ENCODE data around the gene DYDC2.

The DYDC2 gene

GRCh38 chr10:80372675-80373074, 16.1 kb downstream of the DYDC2 start:
- DNase-seq: no peak

DNA sequence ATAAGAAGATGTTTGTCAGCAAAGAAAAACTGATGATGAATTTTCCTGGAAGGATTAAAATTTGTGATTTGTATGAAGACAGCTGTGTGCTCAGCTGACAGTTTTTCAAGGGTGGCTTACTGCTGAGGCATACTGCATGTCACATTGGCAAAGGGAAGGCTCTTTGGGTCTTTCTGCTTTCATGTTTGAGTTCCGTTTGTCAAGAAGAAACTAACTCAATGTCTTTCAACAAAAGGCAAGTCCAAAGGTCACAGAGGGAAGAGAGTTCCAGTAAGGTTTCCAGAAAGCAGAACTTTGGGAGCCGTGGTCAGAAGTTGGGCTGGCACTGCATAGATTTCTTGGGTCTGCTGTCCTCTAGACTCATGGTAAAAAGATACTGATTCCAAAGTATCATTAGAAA, 16.9 kb downstream of the DYDC2 start:
- DNase-seq: no peak

DNA sequence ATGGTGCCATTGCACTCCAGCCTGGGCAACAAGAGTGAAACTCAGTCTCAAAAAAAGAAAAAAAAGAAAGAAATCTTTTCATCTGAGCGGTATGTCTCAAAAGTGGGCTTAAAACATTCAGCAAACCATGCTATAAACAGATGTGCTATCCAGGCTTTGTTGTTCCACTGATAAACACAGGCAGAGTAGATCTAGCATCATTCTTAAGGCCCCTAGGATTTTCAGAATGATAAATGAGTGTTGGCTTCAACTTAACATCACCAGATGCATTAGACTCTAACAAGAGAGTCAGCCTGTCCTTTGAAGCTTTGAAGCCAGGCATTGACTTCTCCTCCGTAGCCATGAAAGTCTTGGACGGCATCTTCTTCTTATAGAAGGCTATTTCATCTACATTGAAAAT, 23.1 kb downstream of the DYDC2 start:
- DNase-seq: no peak

GRCh38 chr10:80380185-80380584, 23.6 kb downstream of the DYDC2 start:
- no peak for DNase-seq

- no peak for DNase-seq
Observed at GRCh38 chr10:80382989-80383388, 26.4 kb downstream of the DYDC2 start.

DNA sequence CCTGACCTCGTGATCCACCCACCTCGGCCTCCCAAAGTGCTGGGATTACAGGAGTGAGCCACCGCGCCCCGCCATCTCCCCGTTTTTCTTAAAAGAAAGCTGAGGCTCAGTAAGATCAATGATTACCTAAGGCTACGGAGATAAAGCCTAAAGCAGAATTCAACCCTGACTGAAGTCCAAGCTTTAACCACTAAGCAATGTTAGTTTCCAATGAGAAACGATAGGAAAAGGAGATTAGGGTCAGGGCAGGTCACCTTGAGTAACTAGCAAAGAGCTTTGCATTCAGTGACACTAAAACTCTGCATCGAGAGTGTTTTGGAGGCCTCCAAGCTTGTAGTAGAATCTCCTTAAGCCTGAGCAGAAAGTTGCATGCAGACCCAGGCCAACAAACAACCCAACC, 34.2 kb downstream of the DYDC2 start:
- no peak for DNase-seq

GRCh38 chr10:80392250-80392649, 35.7 kb downstream of the DYDC2 start:
- DNase-seq: no peak

DNA sequence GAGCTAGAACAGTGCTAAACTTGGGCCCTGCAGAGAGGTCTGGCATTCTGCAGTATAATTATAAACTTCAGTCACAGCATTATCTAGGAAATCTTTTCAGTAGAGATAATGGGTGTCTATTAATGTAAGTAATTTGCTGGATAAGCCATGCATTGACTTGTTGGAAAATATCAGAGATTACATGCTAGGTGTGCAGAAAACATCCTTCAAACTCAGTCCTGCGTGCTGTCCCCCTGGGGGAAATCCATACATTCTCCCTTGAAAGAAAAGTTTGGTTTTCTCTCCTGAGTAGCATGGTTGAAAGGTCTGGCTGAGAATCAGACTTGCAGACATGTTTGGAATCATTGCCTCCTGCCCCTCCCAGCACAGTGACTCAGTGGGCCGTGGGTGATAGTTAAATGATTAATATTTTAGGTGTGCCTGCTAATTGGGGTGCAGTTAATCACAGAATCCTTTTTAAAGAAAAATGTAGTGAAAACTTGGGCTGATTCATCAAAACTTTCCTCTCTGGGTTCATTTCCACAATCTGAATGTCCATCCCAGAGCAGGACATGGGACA, 37.9 kb downstream of the DYDC2 start:
- DNase-seq: no peak

- DNase-seq: no peak
Observed at GRCh38 chr10:80397014-80397413, 40.4 kb downstream of the DYDC2 start.

- no peak for DNase-seq
Observed at GRCh38 chr10:80400136-80400804, 43.7 kb downstream of the DYDC2 start.

DNA sequence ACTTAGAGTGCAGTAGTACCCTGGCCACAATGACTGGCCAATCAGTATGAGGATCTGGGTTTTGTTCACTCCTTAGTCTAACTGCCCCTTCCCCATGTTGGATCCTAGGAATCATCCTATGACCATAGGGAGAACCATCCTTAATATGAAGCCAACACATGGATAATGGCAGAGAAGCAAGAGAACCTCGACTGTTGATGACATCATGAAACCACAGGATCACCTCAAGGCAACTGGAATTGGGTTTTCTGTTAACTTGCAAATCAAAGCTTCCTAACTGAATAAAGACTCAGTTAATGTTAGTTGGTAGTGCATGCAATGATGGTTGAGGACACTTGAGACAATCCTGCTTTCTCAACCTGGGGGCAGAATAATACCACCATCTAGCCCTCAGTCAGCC, 48.5 kb downstream of the DYDC2 start:
- no peak for DNase-seq

- DNase-seq: no peak
Observed at GRCh38 chr10:80405626-80406025, 49.0 kb downstream of the DYDC2 start.

GRCh38 chr10:80406204-80406603, 49.6 kb downstream of the DYDC2 start:
- no peak for DNase-seq

GRCh38 chr10:80407812-80408241, 51.2 kb downstream of the DYDC2 start:
- DNase-seq: no peak

DNA sequence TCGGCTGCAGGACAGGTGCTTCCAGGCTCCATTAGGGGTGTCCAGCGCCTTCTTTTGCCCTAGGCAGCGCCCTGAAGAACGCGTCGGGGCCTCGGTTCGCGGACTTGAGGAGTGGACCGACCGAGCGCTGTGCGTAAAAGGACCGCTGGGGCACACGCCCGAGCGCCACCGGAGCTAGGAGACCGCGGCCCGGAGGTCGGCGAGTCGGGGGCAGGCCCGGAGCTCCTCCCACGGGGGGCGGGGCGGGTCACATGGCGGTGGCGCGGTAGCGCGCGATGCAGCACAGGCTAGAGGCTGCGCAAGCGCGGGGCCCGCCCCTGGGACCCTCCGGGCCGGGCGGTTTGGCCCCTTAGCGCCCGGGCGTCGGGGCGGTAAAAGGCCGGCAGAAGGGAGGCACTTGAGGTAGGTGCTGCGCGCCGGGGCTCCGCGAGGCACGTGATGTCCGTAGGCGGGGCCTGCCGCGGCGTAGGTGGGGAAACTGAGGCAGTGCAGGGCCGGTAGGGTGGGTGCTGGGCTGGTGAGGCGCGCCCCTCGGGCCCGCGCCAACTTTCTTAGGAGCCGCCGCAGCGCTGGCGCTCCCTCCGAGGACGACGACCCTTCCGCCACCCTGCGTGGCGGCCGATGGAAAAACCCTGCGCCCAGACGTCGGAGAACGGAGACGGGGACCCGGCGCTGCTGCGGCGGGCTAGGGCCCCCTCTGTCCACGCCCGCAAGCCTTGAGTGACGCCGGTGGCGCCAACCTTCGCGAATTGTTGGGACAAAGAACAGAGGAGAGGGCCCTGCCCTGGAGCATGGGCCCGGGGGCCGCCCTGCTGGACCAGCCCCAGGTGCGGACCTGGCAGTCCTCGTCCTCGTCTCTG, 51.9 kb downstream of the DYDC2 start, which contains the start of gene PRXL2A:
Gene PRXL2A, plus strand, starts transcription at position 310 of the 860 bp plus-strand sequence. CDS start 11,917 bp downstream, outside the sequence.
- DNase-seq: peak; percentile 72

DNA sequence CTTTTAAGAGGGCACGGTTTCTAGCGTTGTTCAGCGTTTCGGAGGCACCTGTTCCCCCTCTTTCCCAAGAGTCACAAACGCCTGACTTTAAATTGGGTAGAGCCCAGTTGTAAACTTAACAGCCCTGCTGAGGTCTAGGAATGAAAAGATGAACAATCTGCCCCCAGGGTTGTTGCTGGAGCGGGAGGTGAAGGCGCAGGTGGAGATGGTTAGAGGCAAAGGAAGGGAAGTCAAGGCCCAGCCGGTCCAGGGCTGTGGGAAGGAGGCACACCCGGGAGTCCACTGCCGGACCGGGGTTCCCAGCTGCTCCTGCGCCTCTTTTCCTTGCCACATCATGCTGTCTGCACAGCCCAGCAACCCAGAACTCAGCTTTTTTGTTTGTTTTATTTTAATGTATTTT, 52.5 kb downstream of the DYDC2 start:
- DNase-seq: no peak

DNA sequence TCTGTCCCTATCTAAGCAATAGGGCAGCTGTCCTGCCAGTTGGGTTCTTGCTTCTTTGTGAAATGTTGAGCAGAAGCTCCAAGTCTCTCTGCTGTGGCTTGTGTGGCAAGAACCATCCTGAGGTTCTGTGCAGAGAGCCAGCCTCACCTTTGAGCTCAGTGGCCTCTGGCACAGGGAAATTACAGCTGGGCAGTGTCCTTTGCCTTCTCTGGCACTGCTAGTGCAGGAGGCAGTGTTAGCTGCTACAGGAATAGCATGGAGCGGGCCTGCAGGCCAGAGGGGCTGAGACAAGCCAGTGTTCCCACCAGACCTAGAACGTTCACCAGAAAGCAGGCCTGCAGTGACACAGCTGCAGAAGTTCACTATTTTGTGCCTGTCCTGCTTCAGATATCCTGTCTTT, 53.5 kb downstream of the DYDC2 start:
- DNase-seq: no peak

DNA sequence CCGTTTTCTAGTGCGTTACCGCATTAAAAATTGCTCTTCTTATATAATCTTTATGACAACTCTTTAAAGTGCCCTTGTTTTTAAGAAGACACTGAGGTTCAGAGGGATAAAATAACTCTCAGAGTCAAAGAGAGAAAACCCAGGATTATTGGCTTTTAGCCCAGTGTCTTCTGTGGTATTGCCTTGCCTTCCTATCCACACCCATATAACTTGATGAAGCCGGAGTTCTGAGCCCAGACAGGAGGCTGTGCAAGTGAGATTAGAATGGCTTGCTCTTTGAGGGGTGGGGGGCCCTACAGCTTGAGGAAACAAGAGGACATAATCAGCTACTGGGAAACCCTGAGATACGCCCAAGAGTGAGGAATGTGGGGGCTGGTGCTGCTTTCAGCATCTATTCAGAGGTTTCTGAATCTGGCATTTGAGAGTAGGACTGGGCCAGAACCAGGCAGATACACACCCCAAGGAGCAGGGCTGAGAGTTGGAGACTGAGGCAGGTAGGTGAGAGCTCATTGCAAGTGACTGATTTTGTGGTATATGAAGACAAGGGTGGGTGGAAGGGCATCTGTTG, 54.1 kb downstream of the DYDC2 start:
- no peak for DNase-seq

DNA sequence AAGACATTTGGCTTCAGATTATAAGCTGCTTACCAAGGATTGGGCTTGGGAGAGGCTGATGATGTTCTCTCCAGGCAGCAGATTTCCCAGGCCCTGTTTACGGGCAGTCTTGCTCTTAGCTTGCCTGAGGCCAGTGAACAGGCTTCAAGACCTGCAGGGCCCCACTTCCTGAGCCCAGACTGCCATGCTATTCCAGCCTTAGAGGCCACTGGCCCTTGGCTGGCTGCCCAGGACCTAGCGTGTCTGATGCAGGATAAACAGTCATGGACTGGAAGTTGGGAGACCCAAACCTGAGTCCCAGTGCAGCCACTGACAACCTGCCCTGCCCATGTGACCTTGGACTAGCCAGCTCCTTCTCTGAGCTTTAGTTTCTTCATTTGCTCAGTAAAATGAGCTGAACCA, 54.7 kb downstream of the DYDC2 start:
- DNase-seq: no peak

GRCh38 chr10:80411681-80412220, 55.2 kb downstream of the DYDC2 start:
- DNase-seq: no peak

- no peak for DNase-seq
Observed at GRCh38 chr10:80412486-80412885, 55.9 kb downstream of the DYDC2 start.

- no peak for DNase-seq
Observed at GRCh38 chr10:80413271-80413996, 56.9 kb downstream of the DYDC2 start.
